HuH-7.5 (cell line): ENCODE data around the gene ATP1B1.

ENCODE experiments used
- DNase-seq: peaks from one replicate; pipeline ENCODE4 v3.0.0; 2011; ENCODE audit warnings: low spot score

The ATP1B1 gene

GRCh38 chr1:169106095-169106920 is at the start of gene ATP1B1:
TSS of gene ATP1B1 (plus strand) at chr1:169106690. CDS start at chr1:169106830, 140 bp downstream.
- peak; percentile 93 for DNase-seq

GRCh38 chr1:169059421-169059820 is 47.1 kb upstream of the ATP1B1 start:
- DNase-seq, result no peak

- DNase-seq, result peak; percentile 17
Observed at GRCh38 chr1:169060043-169060722, 46.3 kb upstream of the ATP1B1 start.

GRCh38 chr1:169060919-169061639 is 45.4 kb upstream of the ATP1B1 start:
- no peak for DNase-seq

- DNase-seq, result no peak
Observed at GRCh38 chr1:169062152-169062551, 44.3 kb upstream of the ATP1B1 start.

GRCh38 chr1:169064103-169064502 is 42.4 kb upstream of the ATP1B1 start:
- no peak for DNase-seq

GRCh38 chr1:169070547-169070946 is 35.9 kb upstream of the ATP1B1 start:
- no peak for DNase-seq

- no peak for DNase-seq
Observed at GRCh38 chr1:169070958-169071357, 35.5 kb upstream of the ATP1B1 start.

- DNase-seq, result no peak
Observed at GRCh38 chr1:169072945-169073725, 33.4 kb upstream of the ATP1B1 start.

- no peak for DNase-seq
Observed at GRCh38 chr1:169078163-169078883, 28.2 kb upstream of the ATP1B1 start.

- no peak for DNase-seq
Observed at GRCh38 chr1:169081503-169082123, 24.9 kb upstream of the ATP1B1 start.

GRCh38 chr1:169085911-169086310 is 20.6 kb upstream of the ATP1B1 start:
- DNase-seq, result no peak

GRCh38 chr1:169086603-169087455 is 19.7 kb upstream of the ATP1B1 start:
- DNase-seq, result no peak

- DNase-seq, result no peak
Observed at GRCh38 chr1:169087876-169088275, 18.6 kb upstream of the ATP1B1 start.

GRCh38 chr1:169089776-169090175 is 16.7 kb upstream of the ATP1B1 start:
- DNase-seq, result no peak

- DNase-seq, result no peak
Observed at GRCh38 chr1:169090308-169090899, 16.1 kb upstream of the ATP1B1 start.

- no peak for DNase-seq
Observed at GRCh38 chr1:169090900-169091311, 15.6 kb upstream of the ATP1B1 start.

- DNase-seq, result no peak
Observed at GRCh38 chr1:169091480-169091941, 15.0 kb upstream of the ATP1B1 start.

GRCh38 chr1:169092399-169092798 is 14.1 kb upstream of the ATP1B1 start:
- DNase-seq, result no peak
